Glutamatergic neuron (in vitro differentiated cells): Measurements from ENCODE around the gene LRCOL1. TPM values are rescaled to one million over a fixed set of nuclear protein-coding genes. Genes with fewer than 3 reads are reported as not detected.

Experiments used
- DNase-seq: peaks from one replicate; pipeline ENCODE4 v3.0.0; 2022
- H3K27ac Mint-ChIP-seq: one replicate; pipeline ENCODE4 v1.8.0; 2020; ENCODE audit warnings: mild to moderate bottlenecking, mixed read lengths, inconsistent platforms; ENCODE audit not compliant: unreplicated experiment
- H3K27me3 Mint-ChIP-seq: one replicate; pipeline ENCODE4 v1.8.0; 2020; ENCODE audit warnings: mild to moderate bottlenecking, moderate library complexity, mixed read lengths, inconsistent platforms; ENCODE audit not compliant: unreplicated experiment
- H3K36me3 Mint-ChIP-seq: one replicate; pipeline ENCODE4 v1.8.0; 2020; ENCODE audit warnings: mild to moderate bottlenecking, mixed read lengths, inconsistent platforms; ENCODE audit not compliant: unreplicated experiment
- H3K4me1 Mint-ChIP-seq: one replicate; pipeline ENCODE4 v1.8.0; 2020; ENCODE audit warnings: mild to moderate bottlenecking, low read depth, mixed read lengths, inconsistent platforms; ENCODE audit not compliant: unreplicated experiment
- H3K4me3 Mint-ChIP-seq: one replicate; pipeline ENCODE4 v1.8.0; 2020; ENCODE audit warnings: mild to moderate bottlenecking, mixed read lengths, inconsistent platforms; ENCODE audit not compliant: unreplicated experiment
- H3K9me3 Mint-ChIP-seq: one replicate; pipeline ENCODE4 v1.8.0; 2020; ENCODE audit warnings: mild to moderate bottlenecking, moderate library complexity, mixed read lengths, inconsistent platforms; ENCODE audit not compliant: unreplicated experiment
- total RNA-seq: library from RNA; stranded (reverse); fragmentation: NEBNext Ultra II Directional; extraction: Animal tissue kit (Norgen Biotek cat#: 25700); gene quantifications from one replicate; pipeline ENCODE4 v1.2.1, GENCODE V29; 2021; ENCODE audit not compliant: unreplicated experiment
- TF ChIP-seq, protein P1 (sequence below): fragments of 200-600 bp; sonication (generic); IDR thresholded peaks from one replicate; pipeline ENCODE4 v1.5.0; 2021; ENCODE audit not compliant: partially characterized antibody, unreplicated experiment

LRCOL1 gene
- total RNA-seq, 1 donor from 2014 or later = not detected

DNA sequence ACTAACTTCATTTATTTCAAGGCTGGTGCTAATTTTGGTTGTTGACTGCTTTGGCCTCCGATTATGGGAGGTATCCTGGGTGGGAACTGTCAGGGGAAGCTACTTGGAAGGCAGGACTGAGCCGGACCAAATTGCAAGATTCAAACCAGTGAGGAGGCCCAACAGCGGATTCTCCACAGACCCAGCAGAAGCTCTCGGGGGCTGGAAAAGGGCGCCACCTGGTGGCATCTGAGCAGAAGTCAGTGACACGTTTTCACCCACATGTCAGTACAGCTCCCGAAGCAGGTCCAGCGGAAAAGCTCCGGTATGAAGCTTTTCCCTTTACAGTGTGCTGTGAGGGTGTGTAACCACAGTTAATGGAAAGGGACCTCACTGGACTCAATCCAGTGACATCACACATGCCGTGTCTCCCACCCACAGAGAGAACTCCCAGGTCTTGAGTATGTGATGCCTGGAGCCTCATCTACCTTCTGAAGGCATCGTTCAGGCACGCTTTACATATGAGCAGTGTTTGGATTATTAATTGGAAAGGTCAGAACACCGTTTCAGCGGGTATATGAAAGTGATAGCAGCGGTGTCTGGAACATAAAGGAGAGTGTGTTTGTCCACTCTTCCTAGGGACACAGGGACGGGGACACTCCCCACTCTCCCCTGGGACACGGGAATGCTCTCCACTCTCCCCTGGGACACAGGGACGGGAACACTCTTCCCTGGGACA, 4.6 kb upstream of the LRCOL1 start:
- Mint-ChIP-seq H3K9me3 (peaks cover 5% of the 10 kb centered on the region), H3K27ac (no peak overlapping the region), H3K27me3 (peaks cover 9% of the 10 kb centered on the region), H3K4me3 (no peak overlapping the region), H3K4me1 (peaks cover 8% of the 10 kb centered on the region), H3K36me3 (no peaks in the 10 kb centered on the region)
- peak; percentile 87 for DNase-seq
- TF ChIP-seq, protein P1, sequence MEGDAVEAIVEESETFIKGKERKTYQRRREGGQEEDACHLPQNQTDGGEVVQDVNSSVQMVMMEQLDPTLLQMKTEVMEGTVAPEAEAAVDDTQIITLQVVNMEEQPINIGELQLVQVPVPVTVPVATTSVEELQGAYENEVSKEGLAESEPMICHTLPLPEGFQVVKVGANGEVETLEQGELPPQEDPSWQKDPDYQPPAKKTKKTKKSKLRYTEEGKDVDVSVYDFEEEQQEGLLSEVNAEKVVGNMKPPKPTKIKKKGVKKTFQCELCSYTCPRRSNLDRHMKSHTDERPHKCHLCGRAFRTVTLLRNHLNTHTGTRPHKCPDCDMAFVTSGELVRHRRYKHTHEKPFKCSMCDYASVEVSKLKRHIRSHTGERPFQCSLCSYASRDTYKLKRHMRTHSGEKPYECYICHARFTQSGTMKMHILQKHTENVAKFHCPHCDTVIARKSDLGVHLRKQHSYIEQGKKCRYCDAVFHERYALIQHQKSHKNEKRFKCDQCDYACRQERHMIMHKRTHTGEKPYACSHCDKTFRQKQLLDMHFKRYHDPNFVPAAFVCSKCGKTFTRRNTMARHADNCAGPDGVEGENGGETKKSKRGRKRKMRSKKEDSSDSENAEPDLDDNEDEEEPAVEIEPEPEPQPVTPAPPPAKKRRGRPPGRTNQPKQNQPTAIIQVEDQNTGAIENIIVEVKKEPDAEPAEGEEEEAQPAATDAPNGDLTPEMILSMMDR = peak; percentile 88

DNA sequence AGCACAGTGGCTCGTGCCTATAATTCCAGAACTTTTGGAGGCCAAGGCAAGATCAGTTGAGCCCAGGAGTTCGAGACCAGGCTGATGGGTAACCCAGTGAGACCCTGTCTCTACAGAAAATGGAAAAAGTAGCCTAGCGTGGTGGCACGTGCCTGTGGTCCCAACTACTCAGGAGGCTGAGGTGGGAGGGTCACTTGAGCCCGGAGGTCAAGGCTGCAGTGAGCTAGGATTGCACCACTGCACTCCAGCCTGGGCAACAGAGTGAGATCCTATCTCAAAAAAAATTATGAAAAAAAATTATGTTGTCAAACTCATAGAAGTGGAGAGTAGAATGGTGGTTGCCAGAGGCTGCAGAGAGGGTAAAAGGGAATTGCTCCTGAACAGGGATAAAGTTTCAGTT, 3.6 kb upstream of the LRCOL1 start:
- no peak for DNase-seq
- Mint-ChIP-seq H3K27ac (no peak overlapping the region), H3K36me3 (no peaks in the 10 kb centered on the region), H3K27me3 (peaks cover 9% of the 10 kb centered on the region), H3K4me3 (no peak overlapping the region), H3K9me3 (peaks cover 5% of the 10 kb centered on the region), H3K4me1 (peaks cover 8% of the 10 kb centered on the region)
- TF ChIP-seq, protein P1 = no peak

DNA sequence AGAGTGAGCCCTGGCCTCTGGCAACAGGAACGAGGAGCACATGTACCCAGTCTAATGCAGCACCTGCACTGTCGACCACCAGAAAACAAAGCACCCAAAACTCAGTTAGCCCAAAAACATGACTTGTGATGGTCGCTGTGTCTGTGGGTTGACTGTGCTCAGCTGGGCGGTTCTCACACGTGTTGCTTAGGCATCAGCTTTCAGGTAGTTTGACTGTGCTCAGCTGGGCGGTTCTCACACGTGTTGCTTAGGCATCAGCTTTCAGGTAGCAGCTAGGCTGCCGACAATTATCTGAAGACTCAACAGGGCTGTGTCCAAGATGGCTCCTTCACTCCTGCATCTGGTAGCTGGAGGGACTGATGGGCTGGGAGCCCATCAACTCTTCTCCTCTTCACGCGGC, 1.2 kb upstream of the LRCOL1 start:
- H3K27ac Mint-ChIP-seq = no peak overlapping the region
- no peaks in the 10 kb centered on the region for H3K36me3 Mint-ChIP-seq
- H3K4me3 Mint-ChIP-seq = no peak overlapping the region
- peaks cover 5% of the 10 kb centered on the region for H3K9me3 Mint-ChIP-seq
- peaks cover 2% of the 10 kb centered on the region for H3K27me3 Mint-ChIP-seq
- TF ChIP-seq, protein P1 = no peak
- H3K4me1 Mint-ChIP-seq = peaks cover 8% of the 10 kb centered on the region
- DNase-seq = no peak

DNA sequence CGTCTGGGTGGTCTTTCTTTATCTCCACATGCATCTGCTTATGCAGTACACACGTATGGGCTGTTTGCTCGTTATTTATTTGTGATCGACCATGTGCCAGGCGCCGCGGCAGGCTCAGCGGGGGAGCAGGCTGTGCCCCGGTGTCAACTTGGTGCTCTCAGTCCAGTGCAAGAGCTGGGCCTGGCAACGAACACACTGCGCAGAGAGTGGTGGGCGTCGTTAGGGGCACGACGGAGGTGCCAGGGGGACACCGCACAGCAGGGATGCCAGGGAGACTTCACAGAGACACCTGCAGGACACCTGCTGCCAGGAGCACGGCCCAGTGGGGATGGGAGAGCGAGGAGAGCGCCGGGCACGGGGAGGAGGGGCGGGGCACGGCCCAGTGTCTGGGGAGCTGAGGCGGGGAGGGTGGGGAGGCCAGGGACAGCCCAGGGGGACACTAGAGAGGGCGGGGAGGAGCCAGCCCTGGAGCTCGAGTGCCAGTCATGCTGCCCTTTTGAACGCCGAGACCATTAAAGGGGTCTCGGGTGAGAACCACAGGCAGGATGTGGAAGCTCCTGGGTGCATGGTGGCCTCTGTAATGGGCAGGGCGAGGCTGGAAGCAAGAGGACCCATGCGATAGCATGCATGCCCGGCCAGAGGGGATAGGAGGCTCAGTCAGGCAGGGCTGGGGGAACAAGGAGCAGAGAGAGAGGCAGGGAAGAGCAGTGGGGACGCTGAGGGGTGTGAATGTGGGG, 652 bp upstream of the LRCOL1 start:
- H3K4me1 Mint-ChIP-seq = peaks cover 8% of the 10 kb centered on the region

More for the DNA sequence above, 652 bp upstream of the LRCOL1 start:
- H3K4me3 Mint-ChIP-seq = no peak overlapping the region
- peaks cover 5% of the 10 kb centered on the region for H3K27me3 Mint-ChIP-seq
- no peak for DNase-seq
- H3K27ac Mint-ChIP-seq = no peak overlapping the region
- TF ChIP-seq, protein P1 = no peak
- H3K36me3 Mint-ChIP-seq = no peaks in the 10 kb centered on the region
- H3K9me3 Mint-ChIP-seq = peaks cover 5% of the 10 kb centered on the region
